ENCODE measurements around the gene DNAJC5G. TPM values are rescaled to one million over a fixed set of nuclear protein-coding genes. Genes with fewer than 3 reads are reported as not detected.

Gene DNAJC5G
- total and polyA plus RNA-seq, 7 donors = 0.71 to 1.7 TPM; not detected in 5

DNA sequence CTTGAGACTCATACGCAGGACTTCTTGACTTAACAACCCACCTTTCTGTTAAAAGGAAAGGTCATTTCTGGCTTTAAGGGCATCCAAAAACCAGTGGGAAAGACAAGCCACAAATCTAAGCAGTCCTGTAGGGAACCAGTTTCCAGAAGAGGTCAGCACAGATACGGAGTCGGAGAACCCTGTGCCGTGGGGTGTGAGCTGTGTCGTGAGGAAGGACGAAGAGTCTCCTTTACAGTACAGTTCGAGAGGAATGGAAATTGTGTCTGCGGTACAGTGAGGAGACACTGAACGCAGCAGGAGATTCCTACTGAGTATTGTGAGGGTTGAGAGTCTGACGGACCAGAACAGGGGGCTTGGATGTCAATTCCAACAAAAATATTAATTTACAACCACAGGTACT, 30.1 kb upstream of the DNAJC5G start:
- 80 to 83% methylated on average over 10 of the region's 10 CpGs for WGBS, 2 donors
- no peak overlapping the region for H3K27ac ChIP-seq
- peaks cover 0 to 7% (median 3%) of the 10 kb centered on the region in 4 donors for H3K4me1 ChIP-seq
- H3K4me3 ChIP-seq = no peak overlapping the region
- DNase-seq = no peak
- H3K36me3 ChIP-seq = peaks cover 0 to 46% (median 29%) of the 10 kb centered on the region in 4 donors
- TF ChIP-seq EP300 (IDR thresholded peaks at IDR 0.05) (no peak), POLR2A (IDR thresholded peaks at IDR 0.05) (no peak), POLR2AphosphoS5 (IDR thresholded peaks at IDR 0.05) (no peak)
- TF ChIP-seq, protein P1, sequence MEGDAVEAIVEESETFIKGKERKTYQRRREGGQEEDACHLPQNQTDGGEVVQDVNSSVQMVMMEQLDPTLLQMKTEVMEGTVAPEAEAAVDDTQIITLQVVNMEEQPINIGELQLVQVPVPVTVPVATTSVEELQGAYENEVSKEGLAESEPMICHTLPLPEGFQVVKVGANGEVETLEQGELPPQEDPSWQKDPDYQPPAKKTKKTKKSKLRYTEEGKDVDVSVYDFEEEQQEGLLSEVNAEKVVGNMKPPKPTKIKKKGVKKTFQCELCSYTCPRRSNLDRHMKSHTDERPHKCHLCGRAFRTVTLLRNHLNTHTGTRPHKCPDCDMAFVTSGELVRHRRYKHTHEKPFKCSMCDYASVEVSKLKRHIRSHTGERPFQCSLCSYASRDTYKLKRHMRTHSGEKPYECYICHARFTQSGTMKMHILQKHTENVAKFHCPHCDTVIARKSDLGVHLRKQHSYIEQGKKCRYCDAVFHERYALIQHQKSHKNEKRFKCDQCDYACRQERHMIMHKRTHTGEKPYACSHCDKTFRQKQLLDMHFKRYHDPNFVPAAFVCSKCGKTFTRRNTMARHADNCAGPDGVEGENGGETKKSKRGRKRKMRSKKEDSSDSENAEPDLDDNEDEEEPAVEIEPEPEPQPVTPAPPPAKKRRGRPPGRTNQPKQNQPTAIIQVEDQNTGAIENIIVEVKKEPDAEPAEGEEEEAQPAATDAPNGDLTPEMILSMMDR (IDR thresholded peaks at IDR 0.05) = no peak
- no peaks in the 10 kb centered on the region for H3K9me3 ChIP-seq
- peaks cover 0 to 5% (median 0%) of the 10 kb centered on the region in 3 donors for H3K27me3 ChIP-seq
- intact Hi-C loops (cut with DNase I) = no loop called here

DNA sequence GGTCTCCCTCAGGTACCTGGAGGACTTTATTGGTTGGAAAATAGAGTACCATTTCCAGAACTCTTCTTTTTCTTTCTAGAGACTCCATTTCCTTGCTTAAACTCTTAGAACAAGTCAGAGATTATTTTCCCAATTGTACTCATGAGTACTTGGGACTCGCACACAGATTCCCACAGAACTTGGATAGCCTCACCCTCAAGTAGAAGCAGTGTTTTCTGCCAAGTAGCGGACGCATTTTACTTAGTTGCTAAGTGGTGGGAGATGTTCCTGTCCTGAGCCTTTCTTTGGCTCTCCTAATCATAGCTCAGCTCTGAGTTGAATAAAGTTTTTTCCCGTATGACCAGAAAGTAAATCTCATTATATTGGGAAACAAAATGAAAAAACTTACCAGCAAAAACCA, 29.6 kb upstream of the DNAJC5G start:
- intact Hi-C loops (cut with DNase I) = no loop called here

DNA sequence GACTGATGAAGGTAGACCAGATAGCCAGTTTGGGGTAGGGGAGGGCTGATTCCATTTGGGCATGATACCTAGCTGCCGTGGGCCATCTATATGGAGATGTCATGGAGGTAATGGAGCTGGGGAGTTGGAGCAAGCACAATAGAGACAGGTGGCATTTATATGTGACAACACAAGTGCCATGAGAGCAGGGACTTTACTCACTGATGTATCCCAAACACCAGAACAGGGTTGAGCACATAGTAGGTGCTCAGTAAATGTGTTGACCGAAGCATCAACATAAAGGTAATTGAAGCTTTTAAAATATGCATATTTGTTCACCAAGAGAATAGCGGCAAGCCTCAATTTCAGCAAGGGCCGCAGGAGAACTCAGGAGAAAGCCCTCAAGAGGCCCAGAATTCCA, 27.3 kb upstream of the DNAJC5G start:
- intact Hi-C loops (cut with DNase I) = no loop called here
- TF ChIP-seq POLR2AphosphoS5 (IDR thresholded peaks at IDR 0.05) (no peak), POLR2A (IDR thresholded peaks at IDR 0.05) (no peak), EP300 (IDR thresholded peaks at IDR 0.05) (no peak)
- TF ChIP-seq, protein P1 (IDR thresholded peaks at IDR 0.05) = no peak
- H3K4me3 ChIP-seq = no peak overlapping the region
- H3K4me1 ChIP-seq = peaks cover 0 to 10% (median 5%) of the 10 kb centered on the region in 4 donors
- H3K27me3 ChIP-seq = peaks cover 0 to 20% (median 0%) of the 10 kb centered on the region in 3 donors
- no peak for DNase-seq
- peaks cover 0 to 18% (median 6%) of the 10 kb centered on the region in 4 donors for H3K36me3 ChIP-seq
- 67 to 81% methylated on average over 4 of the region's 4 CpGs for WGBS, 2 donors
- H3K9me3 ChIP-seq = no peaks in the 10 kb centered on the region
- no peak overlapping the region for H3K27ac ChIP-seq

More for the DNA sequence above, 29.6 kb upstream of the DNAJC5G start:
- DNase-seq = no peak
- Histone ChIP-seq H3K27ac (no peak overlapping the region), H3K4me3 (no peak overlapping the region), H3K9me3 (no peaks in the 10 kb centered on the region), H3K36me3 (peaks cover 0 to 41% (median 25%) of the 10 kb centered on the region in 4 donors), H3K27me3 (peaks cover 0 to 10% (median 0%) of the 10 kb centered on the region in 3 donors), H3K4me1 (peaks cover 0 to 10% (median 5%) of the 10 kb centered on the region in 4 donors)
- 83 to 87% methylated on average over 4 of the region's 4 CpGs for WGBS, 2 donors
- TF ChIP-seq POLR2AphosphoS5 (IDR thresholded peaks at IDR 0.05) (no peak), POLR2A (IDR thresholded peaks at IDR 0.05) (no peak), EP300 (IDR thresholded peaks at IDR 0.05) (no peak)
- TF ChIP-seq, protein P1 (IDR thresholded peaks at IDR 0.05) = no peak

DNA sequence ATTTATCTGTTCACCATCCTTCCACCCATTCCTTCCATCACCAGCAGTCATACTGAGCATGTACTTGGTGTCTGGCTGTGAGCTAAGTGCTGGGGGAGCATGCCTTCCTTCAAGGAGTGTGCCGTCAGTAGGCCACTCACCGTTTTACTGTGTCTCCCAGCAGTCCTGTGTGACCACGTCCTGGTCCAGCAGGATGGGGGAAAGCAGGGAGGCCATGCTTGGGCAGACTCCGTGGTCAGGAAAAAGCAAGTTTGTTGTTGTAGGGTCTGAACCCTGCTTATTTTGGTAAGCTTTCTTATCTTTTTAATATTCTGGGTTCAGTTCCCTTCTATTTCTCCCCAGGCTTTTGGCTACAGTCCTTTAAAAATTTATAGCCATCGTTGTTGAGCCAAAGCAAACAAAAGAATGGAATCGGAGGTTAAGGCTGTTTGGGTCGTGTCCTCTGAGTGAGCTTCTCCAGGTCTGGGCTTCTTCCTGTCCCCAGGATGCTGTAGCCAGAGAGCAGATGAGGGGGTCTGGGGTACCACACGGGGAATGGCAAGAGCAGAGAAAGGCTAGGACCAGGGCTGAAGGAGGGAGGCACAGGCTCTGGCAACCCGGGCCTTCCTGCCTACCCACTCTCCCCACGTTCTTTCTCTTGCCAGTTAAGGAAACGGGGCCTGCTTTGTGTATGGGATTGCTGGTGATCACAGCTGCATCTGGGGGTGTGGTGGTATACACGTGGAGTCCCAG, 25.9 kb upstream of the DNAJC5G start:
- Histone ChIP-seq H3K4me1 (peaks cover 0 to 10% (median 5%) of the 10 kb centered on the region in 4 donors), H3K9me3 (no peaks in the 10 kb centered on the region), H3K36me3 (peaks cover 0 to 4% (median 0%) of the 10 kb centered on the region in 4 donors), H3K27ac (no peak overlapping the region), H3K4me3 (no peak overlapping the region), H3K27me3 (peaks cover 0 to 30% (median 2%) of the 10 kb centered on the region in 3 donors)
- no peak for TF ChIP-seq POLR2A (IDR thresholded peaks at IDR 0.05)
- TF ChIP-seq EP300 (IDR thresholded peaks at IDR 0.05) = no peak
- TF ChIP-seq, protein P1 (IDR thresholded peaks at IDR 0.05) = no peak
- no peak for TF ChIP-seq POLR2AphosphoS5 (IDR thresholded peaks at IDR 0.05)
- 27 to 60% methylated on average over 12 of the region's 12 CpGs for WGBS, 2 donors
- intact Hi-C loops (cut with DNase I) = no loop called here
- DNase-seq = no peak
